Measurements from ENCODE around the gene MED16.
"Not testable (repeated sequence)": the region's sequence is repeated elsewhere in the genome, so short reads cannot be mapped to it uniquely, and the experiment has no call there.

The MED16 gene

GRCh38 chr19:888581-889385 lies 4.2 kb downstream of the MED16 start:
- DNase-seq (ENCODE audit: low spot score): no peak

GRCh38 chr19:887599-887998 lies 5.4 kb downstream of the MED16 start:
- no peak for DNase-seq (ENCODE audit: low spot score)

DNA sequence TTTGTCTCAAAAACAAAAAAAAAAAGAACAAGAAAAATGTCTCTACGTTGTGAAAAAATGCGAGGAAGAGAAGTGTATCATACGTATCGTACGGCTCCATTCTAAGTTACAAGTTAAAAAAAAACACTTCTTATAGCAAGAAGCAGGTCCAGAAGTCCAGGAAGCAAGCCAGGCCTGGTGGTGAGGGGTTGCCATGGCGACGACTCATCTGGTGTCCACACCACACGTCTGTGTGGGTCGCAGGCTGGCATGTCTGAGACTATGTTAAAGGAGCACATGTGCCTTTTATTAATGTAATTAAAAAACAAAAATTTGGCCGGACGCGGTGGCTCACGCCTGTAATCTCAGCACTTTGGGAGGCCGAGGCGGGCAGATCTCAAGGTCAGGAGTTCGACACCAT lies 5.9 kb downstream of the MED16 start:
- no peak for DNase-seq (ENCODE audit: low spot score)

GRCh38 chr19:885536-886224 lies 7.3 kb downstream of the MED16 start:
- DNase-seq (ENCODE audit: low spot score): no peak

DNA sequence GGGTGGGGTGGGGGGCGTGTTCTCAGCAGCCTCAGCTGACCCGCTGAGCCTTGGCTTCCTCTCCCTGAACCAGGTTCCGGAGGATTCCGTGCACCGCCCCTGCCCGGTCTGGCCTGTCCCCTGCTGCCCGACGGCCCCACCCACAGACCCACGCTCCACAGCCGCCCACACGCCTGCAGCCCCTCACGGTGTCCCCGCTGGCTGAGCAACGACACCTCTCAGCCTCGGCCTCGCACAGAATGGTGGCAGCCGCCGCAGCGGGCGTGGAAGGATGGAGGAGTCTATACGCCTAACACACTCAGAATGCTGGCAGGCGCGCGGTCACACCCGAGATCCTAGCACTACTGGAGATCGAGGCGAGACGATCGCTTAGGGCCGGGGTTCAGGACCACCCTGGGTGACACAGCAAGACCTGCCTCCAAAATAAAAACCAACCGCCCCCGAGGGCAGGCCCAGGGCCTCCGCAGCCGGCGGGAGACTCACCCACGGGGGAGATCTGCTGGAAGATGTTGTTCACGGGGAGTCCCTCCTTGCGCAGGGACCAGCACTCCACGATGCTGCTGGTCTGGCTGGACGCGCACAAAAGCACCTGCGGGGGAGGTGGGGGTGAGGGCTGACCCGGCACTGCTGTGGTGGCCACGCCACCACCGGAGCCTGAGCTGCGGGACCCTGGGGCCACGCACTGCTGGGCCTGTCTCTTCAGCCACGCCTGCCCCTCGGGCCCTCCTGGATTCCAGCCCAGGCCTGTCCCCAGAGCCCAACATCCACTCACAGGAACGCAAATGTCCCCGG lies 8.4 kb downstream of the MED16 start:
- DNase-seq (ENCODE audit: low spot score): no peak

DNA sequence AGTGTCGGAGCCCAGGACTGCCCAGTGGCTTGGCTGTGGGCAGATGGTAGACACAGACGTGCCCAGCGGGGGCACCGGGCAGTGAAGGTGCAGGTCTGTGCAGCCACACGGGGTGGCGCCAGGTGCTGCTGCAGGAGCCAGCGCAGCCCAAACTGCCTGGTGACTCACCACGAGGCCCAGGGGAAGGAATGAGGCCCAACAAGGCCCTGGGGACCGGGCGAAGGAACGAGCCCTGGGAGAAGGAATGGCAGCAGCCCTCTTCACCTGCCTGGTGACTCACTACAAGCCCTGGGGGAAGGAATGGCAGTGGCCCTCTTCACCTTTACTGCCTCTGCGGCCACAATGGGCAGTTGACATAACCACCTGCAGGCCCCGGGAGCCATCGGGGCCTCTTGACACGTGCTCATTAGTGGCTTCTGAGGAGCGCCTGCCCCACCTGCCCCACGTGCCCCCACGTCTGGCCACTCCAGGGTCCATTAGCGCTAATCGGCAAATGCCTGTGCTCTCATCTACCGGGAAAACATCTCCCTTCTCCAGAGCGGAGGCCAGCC lies 9.3 kb downstream of the MED16 start:
- DNase-seq (ENCODE audit: low spot score): no peak

DNA sequence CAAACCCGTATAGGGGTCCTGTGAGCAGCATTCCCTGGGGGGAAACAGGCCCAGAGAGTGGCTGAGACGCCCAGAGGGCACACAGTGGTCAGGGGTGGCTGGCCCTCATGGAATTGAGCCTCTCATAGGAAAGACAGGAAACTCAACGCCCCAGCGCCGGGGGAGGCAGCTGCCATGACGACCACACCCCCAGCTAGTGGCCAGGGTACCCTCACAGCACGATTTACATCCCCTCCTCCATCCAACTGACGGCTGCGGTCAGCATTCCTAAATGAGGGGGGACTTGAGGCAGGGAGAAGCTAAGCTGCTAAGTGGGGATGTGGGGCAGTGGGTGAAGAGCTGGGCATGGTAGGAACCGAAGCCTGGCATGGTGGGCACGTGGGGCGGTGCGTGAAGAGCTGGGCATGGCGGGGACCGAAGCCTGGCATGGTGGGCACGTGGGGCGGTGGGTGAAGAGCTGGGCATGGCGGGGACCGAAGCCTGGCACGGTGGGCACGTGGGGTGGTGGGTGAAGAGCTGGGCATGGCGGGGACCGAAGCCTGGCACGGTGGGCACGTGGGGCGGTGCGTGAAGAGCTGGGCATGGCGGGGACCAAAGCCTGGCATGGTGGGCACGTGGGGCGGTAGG lies 10.0 kb downstream of the MED16 start:
- DNase-seq (ENCODE audit: low spot score): no peak

DNA sequence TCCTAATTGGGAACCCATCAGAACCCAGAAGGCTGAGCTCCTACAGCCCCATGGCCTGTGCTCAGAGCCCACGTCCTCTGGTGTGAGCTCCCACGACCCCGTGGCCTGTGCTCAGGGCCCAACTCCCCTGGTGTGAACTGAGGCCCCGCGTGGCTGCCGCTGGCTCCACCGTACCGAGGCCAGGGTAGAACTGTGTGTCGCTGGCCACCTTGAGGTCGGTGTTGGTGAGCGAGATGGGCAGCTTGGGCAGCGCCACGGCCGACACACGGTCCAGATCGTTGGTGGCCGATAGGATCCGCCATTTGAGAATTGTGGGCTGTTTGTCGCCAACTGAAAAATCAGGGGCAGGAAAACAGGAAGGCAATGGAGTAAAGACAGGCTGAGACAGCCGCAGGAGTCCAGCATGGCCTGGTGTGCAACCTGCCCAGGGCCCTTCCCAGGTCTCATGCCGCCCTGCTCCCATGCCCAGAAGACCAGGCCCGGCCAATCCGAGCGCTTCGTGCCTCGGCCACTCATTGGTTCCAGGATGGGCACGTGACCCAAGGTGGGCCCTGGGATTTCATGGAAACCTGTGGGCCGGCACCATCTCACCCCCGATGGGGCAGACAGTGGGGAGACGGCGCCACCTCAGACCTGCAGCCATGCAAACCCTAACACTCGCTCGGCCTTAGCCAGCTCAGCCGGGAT lies 11.5 kb downstream of the MED16 start:
- no peak for DNase-seq (ENCODE audit: low spot score)

DNA sequence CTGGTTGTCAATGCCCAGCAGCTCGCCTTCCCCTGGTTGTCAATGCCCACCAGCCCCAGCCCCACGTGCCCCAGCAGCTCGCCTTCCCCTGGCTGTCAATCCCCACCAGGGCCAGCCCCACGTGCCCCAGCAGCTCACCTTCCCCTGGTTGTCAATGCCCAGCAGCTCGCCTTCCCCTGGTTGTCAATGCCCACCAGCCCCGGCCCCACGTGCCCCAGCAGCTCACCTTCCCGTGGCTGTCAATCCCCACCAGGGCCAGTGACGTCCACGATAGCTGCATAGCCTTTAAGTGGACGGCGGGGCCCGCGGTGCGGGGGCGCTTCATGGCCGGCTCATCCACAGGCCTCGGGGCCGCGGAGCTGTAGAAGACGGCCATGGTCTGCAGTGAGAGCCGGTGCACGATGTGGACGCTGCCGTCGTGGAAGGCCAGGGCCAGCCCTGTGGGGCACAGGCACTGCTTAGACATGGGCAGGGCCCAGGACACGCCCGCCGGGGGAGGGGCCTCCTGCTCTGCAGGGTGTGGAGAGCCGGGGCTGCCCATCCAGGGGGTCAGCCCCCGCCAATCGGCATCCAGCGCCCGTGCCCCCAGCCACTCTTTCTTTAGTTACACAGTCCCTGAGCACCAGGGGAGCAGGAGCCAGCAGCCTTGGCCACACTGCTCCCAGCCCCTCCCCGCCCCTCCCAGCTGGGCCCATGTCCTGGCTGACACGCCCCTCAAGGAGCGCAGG lies 13.1 kb downstream of the MED16 start:
- no peak for DNase-seq (ENCODE audit: low spot score)

GRCh38 chr19:878751-879561 lies 14.0 kb downstream of the MED16 start:
- not testable (repeated sequence) for DNase-seq (ENCODE audit: low spot score)

- not testable (repeated sequence) for DNase-seq (ENCODE audit: low spot score)
Observed at GRCh38 chr19:877992-878660, 14.9 kb downstream of the MED16 start.

GRCh38 chr19:876780-877314 lies 16.1 kb downstream of the MED16 start:
- no peak for DNase-seq (ENCODE audit: low spot score)

- no peak for DNase-seq (ENCODE audit: low spot score)
Observed at GRCh38 chr19:876089-876488, 16.9 kb downstream of the MED16 start.

GRCh38 chr19:875265-875879 lies 17.6 kb downstream of the MED16 start:
- no peak for DNase-seq (ENCODE audit: low spot score)

GRCh38 chr19:873561-874041 lies 19.4 kb downstream of the MED16 start:
- DNase-seq (ENCODE audit: low spot score): no peak

DNA sequence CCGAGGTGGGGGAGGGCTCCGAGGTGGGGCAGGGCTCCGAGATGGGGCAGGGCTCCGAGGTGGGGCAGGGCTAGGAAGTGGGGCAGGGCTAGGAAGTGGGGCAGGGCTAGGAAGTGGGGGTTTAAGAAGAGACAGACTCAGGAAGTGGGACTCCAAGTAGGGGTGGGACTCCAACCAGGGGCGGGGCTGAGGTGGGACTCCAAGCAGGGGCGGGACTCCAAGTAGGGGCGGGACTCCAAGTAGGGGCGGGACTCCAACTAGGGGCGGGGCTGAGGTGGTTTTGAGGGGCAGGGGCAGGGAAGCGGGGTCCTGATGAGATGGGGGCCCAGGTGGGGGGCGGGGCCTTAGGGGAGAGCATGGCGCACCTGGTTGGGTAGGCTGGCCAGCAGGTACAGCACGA lies 19.9 kb downstream of the MED16 start:
- DNase-seq (ENCODE audit: low spot score): no peak

GRCh38 chr19:872266-872951 lies 20.6 kb downstream of the MED16 start:
- no peak for DNase-seq (ENCODE audit: low spot score)

All from HuH-7.5 (cell line).